Activated gamma-delta T cell treated with anti-CD3 and anti-CD28 coated beads, Interleukin-2, amount 50 U/mL, for 16 hours (primary cell): ENCODE results near the gene MYMX.

Experiments used
- DNase-seq: peaks from one replicate; pipeline ENCODE4 v3.0.0-alpha.2; 2020; ENCODE audit warnings: low read depth

The MYMX gene

DNA sequence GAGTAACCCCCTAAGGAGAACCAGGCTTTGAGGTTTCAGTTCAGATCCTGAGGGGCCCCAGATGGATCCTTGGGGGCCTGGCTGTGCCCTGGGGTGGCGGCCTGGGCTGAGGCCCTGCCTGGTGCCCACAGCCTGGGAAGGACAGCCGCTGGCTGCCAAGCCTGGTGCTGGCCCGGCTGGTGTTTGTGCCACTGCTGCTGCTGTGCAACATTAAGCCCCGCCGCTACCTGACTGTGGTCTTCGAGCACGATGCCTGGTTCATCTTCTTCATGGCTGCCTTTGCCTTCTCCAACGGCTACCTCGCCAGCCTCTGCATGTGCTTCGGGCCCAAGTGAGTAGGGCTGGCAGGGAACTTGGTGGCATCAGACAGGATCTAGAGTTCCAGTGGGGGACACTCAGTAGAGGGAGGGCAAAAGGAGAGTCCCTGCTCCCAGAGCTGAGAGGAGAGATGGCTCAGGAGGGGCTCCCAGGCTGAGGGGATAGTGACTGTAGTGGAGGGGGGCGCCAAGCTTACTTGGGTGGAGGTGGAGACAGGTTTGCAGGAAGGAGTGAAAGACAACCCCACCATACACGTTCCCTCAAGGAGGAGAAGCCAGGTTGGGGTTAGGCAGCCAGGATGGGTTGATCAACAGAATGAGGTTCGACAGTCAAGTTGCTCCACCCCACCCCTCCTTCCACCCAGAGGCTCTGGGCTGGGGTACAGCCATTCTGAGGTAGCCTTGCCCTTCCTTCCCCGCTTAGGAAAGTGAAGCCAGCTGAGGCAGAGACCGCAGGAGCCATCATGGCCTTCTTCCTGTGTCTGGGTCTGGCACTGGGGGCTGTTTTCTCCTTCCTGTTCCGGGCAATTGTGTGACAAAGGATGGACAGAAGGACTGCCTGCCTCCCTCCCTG is 16.2 kb downstream of the MYMX start:
- no peak for DNase-seq

GRCh38 chr6:44233567-44234100 is 16.9 kb downstream of the MYMX start:
- DNase-seq = no peak

DNA sequence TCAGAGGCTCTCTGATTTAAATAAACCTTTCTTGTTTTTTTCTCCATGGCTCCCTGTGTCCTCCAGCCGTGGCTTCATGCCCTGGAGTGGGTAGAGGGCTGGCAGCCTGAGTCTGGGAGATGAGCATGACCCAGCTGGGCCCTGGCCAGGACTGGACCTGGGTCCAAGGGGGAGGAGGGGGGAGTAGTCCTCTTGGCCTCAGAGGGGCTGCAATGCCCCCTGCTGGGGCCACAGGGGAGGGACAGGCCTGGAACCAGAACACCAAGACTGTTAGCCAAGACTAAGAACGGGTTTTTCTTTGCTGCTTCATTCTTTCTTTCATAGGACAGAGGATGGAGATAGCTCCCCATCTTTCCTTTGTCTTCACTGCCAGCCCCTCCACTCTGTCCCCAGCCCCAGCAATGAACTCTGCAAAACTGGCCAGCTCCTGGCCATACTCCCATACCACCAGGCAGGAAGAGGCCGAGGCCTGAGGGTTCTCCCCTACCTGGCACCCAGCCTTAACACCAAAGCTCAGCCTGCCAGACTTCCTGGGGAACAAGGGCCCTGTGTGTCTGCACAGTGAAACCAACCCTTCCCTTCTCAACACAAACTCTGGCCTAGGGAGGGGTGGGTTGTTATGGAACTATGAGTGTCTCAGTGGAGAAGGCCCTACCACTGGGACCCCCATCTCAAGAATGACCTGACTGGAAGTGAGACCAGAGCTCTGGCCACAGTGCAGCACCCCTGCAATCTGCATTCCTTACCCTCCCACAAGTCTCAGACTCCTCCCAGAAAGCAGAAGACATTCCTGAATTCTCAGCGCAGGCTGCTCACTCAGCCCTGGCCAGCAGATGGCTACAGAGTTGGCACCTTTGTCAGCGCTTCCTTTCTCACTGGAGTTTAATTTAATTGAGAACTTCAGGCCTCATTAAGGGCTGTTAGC is 17.6 kb downstream of the MYMX start:
- DNase-seq = no peak

DNA sequence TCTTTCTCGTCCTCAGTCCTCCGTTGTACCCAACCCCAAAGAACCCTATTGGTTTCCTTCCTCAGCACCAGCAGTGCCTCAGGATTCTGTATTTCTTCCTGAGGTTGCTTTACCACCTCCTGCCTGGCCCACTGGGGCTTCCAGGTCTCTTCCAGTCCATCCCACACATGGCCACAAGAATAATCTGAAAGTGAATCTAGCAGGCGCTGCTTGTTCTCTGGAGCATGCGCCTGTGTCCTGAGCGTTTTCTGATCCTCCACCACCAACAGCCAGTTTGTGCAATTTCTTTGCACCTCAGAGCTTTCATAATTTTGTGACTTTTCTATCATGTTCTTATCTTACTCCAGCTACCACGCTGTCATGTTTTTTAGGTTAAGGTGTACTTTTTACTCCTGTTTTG is 18.5 kb downstream of the MYMX start:
- DNase-seq = no peak

GRCh38 chr6:44235891-44236516 is 19.3 kb downstream of the MYMX start:
- DNase-seq = no peak

DNA sequence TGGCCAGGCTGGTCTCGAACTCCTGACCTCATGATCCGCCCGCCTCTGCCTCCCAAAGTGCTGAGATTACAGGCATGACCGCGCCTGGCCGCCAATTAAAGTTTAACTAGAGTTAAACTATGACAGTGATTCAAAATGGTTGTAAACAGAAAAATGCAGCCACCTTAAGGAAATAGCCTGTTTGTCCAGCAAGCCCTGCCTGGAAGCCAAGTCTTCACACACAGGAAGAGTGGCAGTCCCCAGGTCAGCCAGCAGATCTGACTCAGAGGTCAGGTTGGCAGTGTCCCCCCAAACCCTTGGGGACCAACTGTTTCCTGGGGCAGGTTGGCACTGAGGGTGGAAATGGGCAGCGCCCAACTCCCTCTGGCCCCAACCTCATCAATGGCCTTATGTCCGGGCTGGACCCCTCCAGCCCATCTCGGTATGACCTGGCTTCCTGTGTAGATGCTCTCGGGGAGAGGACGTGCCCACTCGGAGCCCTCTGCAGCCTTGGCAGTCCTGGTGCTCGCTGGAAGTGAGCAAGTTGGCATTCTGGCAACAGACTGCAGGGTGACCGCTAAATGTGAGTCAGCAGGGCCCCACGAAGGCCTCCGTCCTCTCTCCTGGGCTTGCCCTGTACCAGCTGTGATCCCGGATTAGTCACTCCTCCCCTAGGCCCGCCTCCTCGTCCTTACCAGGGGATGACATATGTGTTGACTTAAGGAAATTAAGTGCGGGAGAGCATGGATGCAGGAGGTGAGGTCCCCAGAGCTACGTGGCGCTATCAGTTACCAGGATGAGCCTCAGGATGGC is 20.5 kb downstream of the MYMX start:
- peak; percentile 39 for DNase-seq

- DNase-seq = peak; percentile 66
Observed at GRCh38 chr6:44237813-44238433, 21.2 kb downstream of the MYMX start.

DNA sequence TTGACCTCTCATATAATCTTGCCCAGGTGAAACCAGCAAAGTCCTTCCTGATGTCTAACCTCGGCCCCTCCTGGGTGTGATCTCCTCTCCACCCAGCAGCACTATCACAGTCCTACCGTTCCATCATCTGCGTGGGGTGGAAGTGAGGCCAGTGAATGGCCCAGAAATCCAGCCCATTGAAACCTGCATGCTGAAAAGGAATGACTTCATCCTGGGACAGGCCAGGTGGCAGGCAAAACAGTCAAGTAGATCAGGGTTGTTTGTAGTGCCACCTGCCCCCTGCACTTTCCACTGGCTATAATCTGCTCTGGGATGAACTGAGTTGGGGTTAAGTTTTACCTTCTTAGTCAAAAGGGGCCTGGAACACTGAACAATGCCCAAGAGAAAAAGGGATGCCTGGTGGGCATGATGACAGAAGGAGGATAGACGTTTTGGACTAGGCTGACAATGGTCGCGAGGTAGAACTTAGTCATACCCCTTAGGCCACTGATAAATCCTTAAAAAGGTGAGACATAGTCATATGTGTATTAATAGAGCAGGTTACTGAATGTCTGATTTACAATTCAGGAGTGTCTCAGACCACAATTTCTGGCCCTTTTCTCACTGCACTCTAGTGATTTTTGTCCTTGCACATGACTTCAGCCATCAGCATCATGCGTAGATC is 22.1 kb downstream of the MYMX start:
- no peak for DNase-seq

DNA sequence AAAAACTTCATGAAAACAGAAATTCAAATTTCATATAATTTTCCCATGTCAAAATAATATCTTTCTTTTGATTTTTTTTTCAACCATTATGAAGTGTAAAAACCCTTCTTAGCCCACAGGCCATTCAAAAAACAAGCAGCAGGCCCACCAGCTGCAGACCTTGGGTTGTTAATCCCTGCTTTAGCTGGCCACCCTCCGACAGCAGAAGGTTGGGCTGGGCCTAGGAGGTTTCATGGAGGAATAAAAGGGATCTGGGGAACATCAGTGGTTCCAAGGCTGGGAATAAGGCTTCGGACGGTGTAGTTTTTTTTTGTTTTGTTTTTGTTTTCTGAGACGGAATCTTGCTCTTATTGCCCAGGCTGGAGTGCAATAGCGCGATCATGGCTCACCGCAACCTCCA is 26.6 kb downstream of the MYMX start:
- DNase-seq = no peak

- no peak for DNase-seq
Observed at GRCh38 chr6:44245391-44245911, 28.7 kb downstream of the MYMX start.

DNA sequence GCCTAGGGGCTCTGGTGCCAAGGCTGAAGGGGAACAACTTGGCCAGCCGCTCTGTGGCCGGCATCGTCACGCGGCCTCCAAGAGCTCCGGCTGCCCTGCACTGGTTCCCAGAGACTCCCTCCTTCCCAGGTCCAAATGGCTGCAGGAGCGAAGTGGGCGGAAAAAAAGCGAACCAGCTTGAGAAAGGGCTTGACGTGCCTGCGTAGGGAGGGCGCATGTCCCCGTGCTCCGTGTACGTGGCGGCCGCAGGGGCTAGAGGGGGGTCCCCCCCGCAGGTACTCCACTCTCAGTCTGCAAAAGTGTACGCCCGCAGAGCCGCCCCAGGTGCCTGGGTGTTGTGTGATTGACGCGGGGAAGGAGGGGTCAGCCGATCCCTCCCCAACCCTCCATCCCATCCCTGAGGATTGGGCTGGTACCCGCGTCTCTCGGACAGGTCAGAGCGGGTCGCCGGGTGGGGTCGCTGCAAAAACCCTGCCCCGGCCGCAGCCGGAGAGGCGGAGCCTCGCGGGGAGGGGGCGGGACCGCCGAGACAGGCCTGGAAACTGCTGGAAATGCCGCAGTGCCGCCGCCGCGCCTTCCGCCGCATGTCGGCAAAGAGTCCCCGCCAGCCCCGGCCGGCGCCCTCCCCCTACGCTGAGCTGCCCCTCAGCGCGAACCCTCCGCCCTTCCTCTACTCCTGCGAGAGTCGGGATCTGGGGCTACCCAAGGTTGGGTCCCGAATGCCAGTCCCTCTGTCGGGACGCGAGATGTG is 29.4 kb downstream of the MYMX start:
- DNase-seq = peak; percentile 70

DNA sequence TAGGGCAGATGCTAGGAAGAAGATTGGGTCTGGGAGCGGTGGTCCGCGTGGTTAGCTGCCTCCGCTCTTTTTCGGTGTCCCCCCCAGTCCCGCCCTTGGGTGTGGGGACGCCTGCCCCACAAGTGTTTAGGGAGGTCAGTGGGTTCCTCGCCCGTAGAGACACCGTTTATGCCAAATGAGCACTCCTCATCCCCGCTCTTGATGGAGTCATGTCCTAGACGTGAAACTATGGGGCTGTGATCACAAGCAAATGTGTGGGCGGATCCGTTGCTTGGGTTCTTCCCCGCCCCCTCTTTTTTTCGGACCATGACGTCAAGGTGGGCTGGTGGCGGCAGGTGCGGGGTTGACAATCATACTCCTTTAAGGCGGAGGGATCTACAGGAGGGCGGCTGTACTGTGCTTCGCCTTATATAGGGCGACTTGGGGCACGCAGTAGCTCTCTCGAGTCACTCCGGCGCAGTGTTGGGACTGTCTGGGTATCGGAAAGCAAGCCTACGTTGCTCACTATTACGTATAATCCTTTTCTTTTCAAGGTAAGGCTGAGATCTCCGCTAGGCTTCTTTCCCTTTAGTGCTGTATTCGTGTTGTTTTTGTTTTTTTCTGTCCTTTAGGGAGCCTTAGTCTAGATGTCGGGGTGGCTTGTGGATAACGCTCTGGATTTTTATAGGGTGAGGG is 30.1 kb downstream of the MYMX start, which contains the start of gene HSP90AB1:
Gene HSP90AB1, plus strand, starts transcription at position 439 of the 675 bp plus-strand sequence. CDS start 1,529 bp downstream, outside the sequence.
- DNase-seq = peak; percentile 95

DNA sequence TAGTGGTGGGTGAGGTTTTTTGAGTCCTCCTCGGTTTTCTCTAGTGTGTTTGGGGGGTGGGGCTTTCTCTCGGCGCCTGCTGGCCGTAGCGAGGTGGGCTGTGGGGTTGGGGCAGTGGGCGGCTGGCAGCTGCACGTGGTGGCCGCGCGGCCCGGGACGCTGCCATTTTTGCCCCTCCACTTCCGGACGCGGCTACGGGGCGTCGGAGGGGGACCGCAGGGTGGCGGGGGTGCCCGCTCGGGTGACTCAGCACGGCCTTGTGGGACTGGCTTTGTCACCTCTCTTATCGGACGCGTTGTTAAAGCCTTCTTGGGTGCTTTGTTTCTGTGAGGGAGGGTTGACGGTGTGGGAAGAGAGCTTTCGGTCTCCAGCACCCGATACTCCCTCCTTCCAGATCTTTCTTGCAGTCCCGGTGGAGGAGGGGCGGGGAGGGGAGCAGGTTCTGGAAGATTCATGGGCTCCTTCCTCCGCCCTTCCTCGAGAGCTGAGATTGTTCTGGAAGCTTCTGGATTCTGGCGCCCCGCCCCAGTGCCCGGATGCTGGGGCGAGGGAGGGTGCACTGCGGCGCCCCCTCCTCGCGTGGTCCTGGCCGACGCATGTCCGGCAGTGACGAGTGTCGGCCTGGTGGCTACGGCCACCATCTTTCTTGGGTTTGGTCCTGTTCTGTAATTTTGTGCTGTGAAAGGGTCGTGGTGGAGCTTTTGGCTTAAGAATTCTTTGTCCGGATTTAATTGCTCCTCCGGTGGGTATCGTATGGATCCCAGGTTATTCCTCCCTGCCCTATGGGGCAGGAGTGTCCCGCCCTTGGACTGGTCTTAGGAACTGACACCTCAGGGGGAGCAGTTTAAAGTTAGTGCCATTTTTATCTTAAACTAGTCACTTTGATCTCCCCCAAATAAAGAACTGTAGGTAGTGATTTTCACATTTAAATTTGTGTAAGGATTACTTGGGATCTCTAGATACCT is 30.9 kb downstream of the MYMX start:
- peak; percentile 91 for DNase-seq

DNA sequence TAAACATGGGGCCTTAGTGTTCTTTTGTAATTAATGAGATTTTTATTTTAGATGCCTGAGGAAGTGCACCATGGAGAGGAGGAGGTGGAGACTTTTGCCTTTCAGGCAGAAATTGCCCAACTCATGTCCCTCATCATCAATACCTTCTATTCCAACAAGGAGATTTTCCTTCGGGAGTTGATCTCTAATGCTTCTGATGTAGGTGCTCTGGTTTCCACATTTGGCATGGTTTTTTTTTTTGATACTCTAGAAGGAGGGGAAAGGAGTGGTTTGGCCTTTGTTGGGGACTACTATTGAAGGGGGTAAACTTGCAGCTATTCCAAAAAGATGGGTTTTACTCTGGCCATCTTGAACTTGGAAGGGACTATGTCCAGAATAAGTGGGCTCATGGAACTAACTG is 31.9 kb downstream of the MYMX start:
- DNase-seq = no peak

DNA sequence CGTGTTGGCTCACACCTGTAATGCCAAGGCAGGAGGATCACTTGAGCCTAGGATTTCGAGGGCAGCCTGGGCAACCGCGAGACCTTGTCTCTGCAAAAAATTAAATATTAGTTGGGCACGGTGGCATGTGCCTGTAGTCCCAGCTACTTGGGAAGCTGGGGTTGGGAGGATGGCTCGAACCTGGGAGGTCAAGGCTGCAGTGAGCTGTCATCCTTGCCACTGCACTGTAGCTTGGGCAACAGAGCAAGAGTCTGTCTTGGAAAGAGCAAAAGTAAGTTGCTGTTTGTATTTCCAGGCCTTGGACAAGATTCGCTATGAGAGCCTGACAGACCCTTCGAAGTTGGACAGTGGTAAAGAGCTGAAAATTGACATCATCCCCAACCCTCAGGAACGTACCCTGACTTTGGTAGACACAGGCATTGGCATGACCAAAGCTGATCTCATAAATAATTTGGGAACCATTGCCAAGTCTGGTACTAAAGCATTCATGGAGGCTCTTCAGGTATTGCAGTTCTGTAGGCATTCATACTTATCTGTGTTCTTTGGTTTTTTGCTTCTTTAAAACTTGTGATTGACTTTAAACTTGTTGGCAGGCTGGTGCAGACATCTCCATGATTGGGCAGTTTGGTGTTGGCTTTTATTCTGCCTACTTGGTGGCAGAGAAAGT is 32.5 kb downstream of the MYMX start:
- DNase-seq = no peak

DNA sequence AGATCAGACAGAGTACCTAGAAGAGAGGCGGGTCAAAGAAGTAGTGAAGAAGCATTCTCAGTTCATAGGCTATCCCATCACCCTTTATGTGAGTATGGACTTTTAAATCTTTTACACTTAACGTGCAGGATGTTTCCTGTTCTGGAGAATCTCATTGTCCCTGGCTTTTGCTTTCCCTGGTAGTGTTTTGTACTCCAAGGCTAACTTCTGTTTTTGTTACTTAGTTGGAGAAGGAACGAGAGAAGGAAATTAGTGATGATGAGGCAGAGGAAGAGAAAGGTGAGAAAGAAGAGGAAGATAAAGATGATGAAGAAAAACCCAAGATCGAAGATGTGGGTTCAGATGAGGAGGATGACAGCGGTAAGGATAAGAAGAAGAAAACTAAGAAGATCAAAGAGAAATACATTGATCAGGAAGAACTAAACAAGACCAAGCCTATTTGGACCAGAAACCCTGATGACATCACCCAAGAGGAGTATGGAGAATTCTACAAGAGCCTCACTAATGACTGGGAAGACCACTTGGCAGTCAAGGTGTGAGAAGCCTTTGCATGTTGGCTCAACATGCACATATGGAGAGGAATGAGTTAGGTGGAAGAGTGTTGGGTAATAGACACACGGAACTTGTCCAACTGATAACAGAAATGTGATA is 33.5 kb downstream of the MYMX start:
- DNase-seq = no peak
